GM21423 (cell line): ENCODE data around the gene ARID5B.

Experiments
- ATAC-seq: cut with Tn5 transposase; IDR thresholded peaks from one replicate; pipeline ENCODE4 v1.9.1; 2021; ENCODE audit warnings: mild to moderate bottlenecking, moderate library complexity; ENCODE audit not compliant: unreplicated experiment

Gene ARID5B

GRCh38 chr10:61937631-61938351 lies 36.3 kb downstream of the ARID5B start:
- no peak for ATAC-seq

DNA sequence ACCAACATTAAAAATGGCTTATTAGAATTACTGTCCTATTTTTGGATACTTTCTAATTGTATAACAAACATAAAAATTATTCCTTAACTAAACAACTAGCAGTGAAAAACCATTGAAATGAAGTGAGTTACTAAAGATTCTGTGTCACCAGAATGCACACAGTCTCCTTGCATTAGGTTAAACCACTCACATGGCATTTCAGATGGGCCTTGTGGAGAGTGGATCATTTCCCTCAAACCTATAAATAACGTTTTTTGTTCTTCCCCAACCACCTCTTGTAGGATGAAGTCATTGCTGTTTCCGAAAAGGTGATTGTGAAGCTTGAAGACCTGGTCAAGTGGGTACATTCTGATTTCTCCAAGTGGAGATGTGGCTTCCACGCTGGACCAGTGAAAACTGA lies 38.4 kb downstream of the ARID5B start:
- no peak for ATAC-seq

GRCh38 chr10:61941202-61941681 lies 39.7 kb downstream of the ARID5B start:
- peak; percentile 3 for ATAC-seq

- no peak for ATAC-seq
Measured at GRCh38 chr10:61942604-61943461, 41.3 kb downstream of the ARID5B start.

GRCh38 chr10:61943674-61944378 lies 42.3 kb downstream of the ARID5B start:
- peak; percentile 47 for ATAC-seq

DNA sequence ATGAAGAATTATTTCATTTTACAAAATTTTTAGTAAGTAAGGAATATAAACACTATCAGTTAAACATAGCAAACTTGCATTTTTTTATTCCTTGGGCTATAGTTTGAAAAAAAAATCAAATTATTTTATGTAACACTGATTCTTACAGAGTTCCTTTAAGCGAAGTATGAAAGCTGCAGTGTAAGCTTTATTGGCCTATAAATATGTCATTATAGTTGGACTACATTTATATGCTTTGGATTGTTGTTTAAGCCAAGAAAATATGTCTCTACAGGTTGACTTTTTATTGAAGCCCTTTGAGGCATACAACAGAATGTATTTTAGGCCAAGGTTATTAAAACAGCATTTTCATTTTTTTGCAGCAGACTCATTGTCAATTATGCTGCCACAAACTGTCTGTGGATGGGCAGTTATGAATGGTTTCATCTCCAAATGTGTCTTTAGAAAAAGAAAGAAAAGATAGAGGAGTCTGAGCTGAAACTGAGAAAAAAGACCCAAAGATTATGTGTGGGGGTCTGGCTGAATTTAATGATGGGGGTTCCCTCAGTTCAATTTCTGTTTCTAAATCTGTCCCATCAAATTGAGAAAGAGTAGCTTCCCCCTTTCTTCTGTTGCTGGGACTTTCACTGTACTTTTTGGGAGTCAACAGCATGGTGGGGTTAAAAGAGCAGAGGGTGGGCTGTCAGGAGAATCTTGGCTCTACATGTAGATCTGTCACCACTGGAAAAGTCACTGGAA lies 43.1 kb downstream of the ARID5B start:
- ATAC-seq = no peak

DNA sequence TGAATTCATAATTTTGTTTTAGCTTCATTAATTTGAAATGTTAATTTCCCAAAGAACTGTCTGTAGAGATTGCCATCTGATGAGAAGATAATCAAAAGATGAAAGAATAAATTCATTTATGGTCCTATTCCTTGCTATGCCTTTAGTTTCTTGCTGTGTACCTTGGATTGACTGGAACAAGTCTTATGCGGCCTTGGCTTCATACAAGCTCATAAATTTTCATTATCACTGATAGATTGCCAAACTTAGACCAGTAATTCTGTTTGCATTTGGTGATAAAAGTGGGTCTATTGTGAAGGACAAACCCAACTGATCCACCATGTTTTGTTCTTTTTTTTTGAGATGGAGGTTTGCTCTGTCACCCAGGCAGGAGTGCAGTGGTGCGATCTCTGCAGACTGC lies 48.2 kb downstream of the ARID5B start:
- ATAC-seq = no peak

GRCh38 chr10:61950449-61951143 lies 49.1 kb downstream of the ARID5B start:
- ATAC-seq = no peak

GRCh38 chr10:61951144-61951483 lies 49.6 kb downstream of the ARID5B start:
- ATAC-seq = no peak

- ATAC-seq = no peak
Measured at GRCh38 chr10:61952028-61952674, 50.7 kb downstream of the ARID5B start.

GRCh38 chr10:61953183-61953582 lies 51.7 kb downstream of the ARID5B start:
- ATAC-seq = no peak

- no peak for ATAC-seq
Measured at GRCh38 chr10:61957806-61958205, 56.3 kb downstream of the ARID5B start.

DNA sequence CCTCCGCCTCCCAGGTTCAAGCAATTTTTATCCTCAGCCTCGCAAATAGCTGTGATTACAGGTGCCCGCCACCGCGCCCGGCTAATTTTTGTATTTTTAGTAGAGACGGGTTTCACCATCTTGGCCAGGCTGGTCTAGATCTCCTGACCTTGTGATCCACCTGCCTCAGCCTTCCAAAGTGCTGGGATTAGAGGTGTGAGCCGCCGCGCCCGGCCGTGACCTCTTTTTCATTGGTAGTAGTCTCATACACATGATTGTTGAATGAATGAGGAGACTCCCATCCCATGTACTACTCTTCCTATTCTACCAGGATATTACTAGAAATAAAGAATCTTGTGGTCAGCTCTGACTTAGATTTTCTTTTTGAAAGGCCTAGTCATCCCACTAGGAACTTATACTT lies 56.8 kb downstream of the ARID5B start:
- no peak for ATAC-seq

DNA sequence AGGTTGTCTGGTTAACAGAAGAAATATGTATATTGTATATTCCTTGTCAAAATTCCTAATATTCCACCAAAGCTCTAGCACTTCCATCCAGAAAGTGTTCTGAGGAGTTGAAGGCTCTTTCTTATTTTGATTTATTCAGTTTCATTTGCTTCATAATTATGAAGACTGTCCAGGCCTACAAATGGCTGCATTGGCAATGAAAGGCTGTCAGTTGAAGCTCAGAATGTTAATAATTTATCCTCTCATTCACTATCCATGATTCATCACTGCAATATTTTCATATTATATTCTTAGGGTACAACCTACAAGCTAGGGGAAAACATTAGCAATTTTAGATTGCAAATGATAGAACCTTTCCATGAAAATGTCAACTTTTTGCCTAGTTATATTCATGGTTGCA lies 57.3 kb downstream of the ARID5B start:
- ATAC-seq = no peak

DNA sequence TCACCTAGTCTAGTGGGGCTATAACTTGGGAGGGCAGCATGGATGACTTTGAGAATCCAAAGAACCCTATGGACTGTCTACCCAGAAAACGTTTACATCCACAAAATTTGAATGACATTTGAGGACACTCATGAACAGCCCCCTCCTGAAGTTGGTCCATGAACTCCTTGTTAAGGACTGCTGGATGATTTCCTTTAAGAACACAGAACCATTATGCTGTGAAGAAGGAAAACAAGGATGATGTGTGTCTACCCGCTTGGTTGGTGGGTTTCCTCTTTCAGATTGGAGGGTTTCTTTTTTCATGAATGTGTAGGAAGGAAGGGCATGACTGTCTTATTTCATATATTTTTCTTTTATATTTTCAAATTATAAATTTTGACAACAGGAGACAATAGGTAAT lies 58.3 kb downstream of the ARID5B start:
- no peak for ATAC-seq

- ATAC-seq = no peak
Measured at GRCh38 chr10:61960396-61961120, 59.1 kb downstream of the ARID5B start.

DNA sequence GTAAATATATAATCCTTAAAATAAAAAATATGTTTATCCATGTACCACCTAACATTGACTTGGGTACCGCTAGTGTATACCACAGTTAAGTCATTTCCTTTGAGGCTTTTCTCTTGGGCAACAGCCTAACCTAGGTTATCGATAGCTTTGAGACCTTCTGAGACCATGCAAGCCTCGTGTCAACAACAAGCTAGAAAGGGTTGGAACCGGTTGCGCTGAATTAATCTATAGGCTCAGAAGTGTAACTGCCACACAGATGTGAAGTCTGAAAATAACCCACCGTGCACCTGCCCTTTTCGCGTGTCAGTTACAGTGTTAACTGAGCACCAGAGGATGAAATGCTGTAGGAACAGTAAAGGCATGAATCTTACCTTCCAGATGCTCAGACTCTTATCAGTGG lies 59.8 kb downstream of the ARID5B start:
- peak; percentile 70 for ATAC-seq

DNA sequence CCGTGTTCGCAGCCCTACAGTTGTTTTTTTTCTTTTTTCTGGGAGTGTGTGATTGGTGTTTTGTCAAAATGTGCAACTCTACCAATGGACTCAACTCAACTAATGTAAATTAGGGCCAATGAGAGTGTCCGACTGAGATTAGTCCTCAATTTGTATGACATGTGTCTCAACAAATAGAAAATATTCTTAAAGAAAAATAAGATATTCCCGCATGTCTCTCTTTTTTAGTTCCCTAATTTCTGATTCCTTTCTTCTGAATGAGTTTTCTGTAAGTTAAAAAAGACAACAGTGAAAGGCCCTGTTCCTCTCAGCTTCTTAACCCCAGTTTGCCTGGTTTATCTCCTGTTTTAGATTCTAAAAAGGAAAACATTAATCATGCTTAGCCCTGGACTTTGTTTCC lies 61.5 kb downstream of the ARID5B start:
- ATAC-seq = no peak

GRCh38 chr10:61963669-61964058 lies 62.2 kb downstream of the ARID5B start:
- no peak for ATAC-seq
